Measurements from ENCODE around the gene USP32.

The USP32 gene

DNA sequence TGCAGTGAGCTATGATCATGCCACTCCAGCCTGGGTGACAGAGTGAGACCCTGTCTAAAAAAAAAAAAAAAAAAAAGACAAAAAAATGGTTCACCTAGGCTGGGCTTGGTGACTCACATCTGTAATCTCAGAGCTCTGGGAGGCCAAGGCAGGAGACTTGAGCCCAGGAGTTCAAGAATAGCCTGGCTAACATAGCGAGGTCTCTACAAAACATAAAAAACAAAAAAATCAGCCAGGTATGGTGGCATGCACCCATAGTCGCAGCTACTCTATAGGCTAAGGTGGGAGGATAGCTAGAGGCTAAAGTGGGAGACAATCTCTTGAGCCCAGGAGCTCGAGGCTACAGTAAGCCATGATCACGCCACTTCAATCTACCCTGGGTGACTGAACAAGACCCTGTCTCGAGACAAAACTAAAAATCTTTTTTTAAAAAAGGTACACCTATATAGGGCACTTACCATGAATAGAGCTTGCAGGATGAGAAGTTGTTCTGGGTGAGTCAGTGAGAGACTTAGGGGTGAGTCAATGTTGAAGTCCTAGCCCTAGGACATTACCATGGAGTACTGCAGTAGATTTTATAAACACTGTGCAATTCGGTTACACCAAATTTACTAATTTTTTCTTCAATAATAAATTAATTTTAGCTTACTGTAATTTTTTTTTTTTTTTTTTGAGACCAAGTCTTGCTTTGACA, 19.0 kb downstream of the USP32 start:
- no peak for FAIRE-seq
- DNase-seq (ENCODE audit: insufficient read length, low spot score), result no peak
- TF ChIP-seq, protein P1, sequence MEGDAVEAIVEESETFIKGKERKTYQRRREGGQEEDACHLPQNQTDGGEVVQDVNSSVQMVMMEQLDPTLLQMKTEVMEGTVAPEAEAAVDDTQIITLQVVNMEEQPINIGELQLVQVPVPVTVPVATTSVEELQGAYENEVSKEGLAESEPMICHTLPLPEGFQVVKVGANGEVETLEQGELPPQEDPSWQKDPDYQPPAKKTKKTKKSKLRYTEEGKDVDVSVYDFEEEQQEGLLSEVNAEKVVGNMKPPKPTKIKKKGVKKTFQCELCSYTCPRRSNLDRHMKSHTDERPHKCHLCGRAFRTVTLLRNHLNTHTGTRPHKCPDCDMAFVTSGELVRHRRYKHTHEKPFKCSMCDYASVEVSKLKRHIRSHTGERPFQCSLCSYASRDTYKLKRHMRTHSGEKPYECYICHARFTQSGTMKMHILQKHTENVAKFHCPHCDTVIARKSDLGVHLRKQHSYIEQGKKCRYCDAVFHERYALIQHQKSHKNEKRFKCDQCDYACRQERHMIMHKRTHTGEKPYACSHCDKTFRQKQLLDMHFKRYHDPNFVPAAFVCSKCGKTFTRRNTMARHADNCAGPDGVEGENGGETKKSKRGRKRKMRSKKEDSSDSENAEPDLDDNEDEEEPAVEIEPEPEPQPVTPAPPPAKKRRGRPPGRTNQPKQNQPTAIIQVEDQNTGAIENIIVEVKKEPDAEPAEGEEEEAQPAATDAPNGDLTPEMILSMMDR (IDR thresholded peaks at IDR 0.05; ENCODE audit: insufficient read depth, missing control alignments), result no peak

DNA sequence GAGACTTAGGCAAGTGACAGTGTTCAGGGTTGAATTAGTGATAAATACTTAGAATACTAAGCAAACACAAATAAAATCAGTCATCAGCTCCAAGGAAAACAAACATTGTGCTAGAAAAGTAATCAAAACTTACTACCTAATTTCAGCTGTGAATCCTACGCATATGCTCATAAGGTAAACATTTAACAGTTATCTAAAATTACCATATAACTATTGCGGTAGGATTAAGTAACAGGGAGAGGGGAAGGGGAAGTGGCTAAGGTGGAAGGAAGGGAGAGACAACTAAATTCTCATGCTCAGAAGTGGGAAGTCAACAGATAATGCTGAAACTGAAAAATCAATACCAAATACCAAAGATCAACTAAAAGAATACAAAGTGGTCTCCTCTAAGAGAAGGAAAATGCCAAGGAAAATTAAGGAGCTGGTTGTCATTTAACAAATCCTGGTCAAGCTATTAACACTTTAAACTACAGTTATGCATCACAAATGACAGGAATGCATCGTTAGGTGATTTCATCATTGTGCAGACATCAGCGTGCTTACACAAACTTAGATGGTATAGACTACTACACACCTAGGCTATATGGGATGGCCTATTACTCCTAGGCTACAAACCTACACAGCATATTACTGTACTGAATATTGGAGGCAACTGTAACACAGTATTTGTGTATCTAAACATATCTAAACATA, 20.0 kb downstream of the USP32 start:
- DNase-seq (ENCODE audit: insufficient read length, low spot score) (no peak), FAIRE-seq (no peak)
- TF ChIP-seq, protein P1 (IDR thresholded peaks at IDR 0.05; ENCODE audit: insufficient read depth, missing control alignments), result no peak

DNA sequence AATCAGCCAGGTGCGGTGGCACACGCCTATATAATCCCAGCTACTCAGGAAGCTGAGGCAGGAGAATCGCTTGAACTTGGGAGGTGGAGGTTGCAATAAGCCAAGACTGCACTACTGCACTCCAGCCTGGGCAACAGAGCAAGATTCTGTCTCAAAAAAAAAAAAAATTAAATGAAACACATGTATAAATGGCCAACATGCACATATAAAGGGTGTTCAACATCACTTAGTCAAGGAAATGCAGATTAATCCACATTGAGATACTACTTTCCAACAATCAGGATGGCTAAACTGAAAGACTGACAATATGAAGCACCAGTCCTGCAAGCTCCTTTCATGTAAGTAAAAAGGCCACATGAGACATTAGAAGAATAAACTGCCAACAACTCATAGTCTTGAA, 20.5 kb downstream of the USP32 start:
- TF ChIP-seq, protein P1 (IDR thresholded peaks at IDR 0.05; ENCODE audit: insufficient read depth, missing control alignments), result no peak
- no peak for DNase-seq (ENCODE audit: insufficient read length, low spot score)
- FAIRE-seq, result no peak

DNA sequence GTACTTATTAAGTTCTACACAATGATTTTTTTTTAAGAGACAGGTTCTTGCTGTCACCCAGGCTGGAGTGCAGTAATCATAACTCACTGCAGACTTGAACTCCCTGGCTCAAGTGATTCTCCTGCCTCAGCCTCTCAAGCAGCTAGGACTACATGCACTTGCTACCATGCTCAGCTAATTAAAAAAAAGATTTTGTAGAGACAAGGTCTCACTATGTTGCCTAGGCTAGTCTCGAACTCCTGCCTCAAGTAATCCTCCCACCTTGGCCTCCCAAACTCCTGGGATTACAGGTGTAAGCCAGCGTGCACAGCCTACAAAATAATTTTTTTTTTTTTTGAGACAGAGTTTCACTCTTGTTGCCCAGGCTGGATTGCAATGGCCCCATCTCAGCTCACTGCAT, 22.2 kb downstream of the USP32 start:
- DNase-seq (ENCODE audit: insufficient read length, low spot score) (no peak), FAIRE-seq (no peak)
- TF ChIP-seq, protein P1 (IDR thresholded peaks at IDR 0.05; ENCODE audit: insufficient read depth, missing control alignments), result no peak

DNA sequence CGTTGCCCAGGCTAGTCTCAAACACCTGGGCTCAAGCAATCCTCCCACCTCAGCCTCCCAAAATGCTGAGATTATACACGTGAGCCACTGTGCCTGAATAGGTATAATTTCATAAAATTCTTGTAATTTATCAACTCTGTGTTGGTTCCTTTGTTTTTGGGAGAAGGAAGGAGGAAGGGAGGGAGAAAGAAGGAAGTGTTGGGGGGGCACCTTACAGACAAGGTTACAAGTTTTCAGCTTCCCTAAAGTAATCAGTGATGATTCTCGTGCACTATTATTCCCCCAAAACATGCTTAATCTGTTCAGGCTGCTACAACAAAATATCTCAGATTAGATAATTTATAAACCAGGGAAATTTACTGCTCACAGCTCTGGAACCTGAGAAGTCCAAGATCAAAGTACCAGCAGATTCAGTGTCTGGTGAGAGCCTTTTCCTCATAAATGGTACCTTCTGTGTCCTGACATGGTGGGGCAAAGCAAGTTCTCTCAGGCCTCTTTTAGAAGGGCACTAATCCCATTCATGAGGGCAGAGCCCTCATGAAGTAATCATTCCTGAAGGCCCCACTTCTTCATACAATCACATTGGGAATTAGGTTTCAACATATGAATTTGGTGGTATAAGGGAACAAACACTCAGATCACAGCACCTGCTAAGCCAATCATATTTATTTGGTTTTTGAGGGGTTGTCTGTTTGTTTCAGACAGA, 28.1 kb downstream of the USP32 start:
- TF ChIP-seq, protein P1 (IDR thresholded peaks at IDR 0.05; ENCODE audit: insufficient read depth, missing control alignments), result no peak
- no peak for FAIRE-seq
- DNase-seq (ENCODE audit: insufficient read length, low spot score), result no peak

DNA sequence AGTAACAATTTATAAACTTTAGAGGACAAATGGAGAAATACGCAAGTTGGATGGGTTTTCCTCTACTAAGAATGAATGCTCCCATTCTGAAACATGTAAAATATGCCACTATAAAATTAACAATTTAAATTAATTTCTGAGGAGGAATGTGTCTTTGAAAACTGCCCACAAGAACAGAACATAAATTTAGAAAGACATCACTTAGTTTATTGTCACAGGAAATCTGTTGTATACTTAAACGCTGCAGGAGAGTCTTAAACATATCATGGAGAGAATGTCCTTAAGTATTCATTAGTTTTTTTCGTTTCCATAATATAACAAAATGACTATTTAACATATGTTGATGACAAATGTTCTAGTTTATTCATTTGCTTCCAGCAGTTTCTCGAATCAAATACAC, 29.6 kb downstream of the USP32 start:
- TF ChIP-seq, protein P1 (IDR thresholded peaks at IDR 0.05; ENCODE audit: insufficient read depth, missing control alignments), result no peak
- DNase-seq (ENCODE audit: insufficient read length, low spot score) (no peak), FAIRE-seq (no peak)
